ENCODE measurements around the gene GALNT10. TPM values are rescaled to one million over a fixed set of nuclear protein-coding genes. Genes with fewer than 3 reads are reported as not detected.

Gene GALNT10
- polyA plus RNA-seq (2013), result 135 and 140 TPM in 2 replicates

- peak within 1 kb of the TSS; percentile 83 for H2BK12ac ChIP-seq (ENCODE audit: low read length)
- peaks cover 17% of the 10 kb centered on the region for H3K79me1 ChIP-seq (ENCODE audit: low read length)
- H2BK120ac ChIP-seq (ENCODE audit: insufficient read depth, low read length, poor library complexity), result peak within 1 kb of the TSS; percentile 88
- peak within 1 kb of the TSS; percentile 67 for H2AFZ ChIP-seq (ENCODE audit: insufficient read depth, low read length, poor library complexity)
- H3K4ac ChIP-seq (ENCODE audit: low read depth, low read length), result peak within 1 kb of the TSS; percentile 81
- peak within 1 kb of the TSS; percentile 93 for H3K4me3 ChIP-seq (ENCODE audit: low read depth, low read length)
- H3K14ac ChIP-seq (ENCODE audit: low read length), result peak within 1 kb of the TSS; percentile 94
- H3K27me3 ChIP-seq (ENCODE audit: insufficient read depth, low read length), result peaks cover 9% of the 10 kb centered on the region
- peak within 1 kb of the TSS; percentile 44 for H2AK5ac ChIP-seq (ENCODE audit: low read length)
- peak within 1 kb of the TSS; percentile 67 for H4K12ac ChIP-seq (ENCODE audit: low read depth, low read length)
- peak within 1 kb of the TSS; percentile 98 for H4K91ac ChIP-seq (ENCODE audit: low read depth, low read length)
- H3K4me2 ChIP-seq (ENCODE audit: low read length), result peak within 1 kb of the TSS; percentile 68
- H3K23ac ChIP-seq (ENCODE audit: low read length), result no peak within 1 kb of the TSS
- H3K4me1 ChIP-seq (ENCODE audit: control insufficient read depth in 1 of 2, insufficient read depth in 2 of 2, low read length in 2 of 2), result peaks cover 16 to 20% of the 10 kb centered on the region in 2 experiments
- H3K79me2 ChIP-seq (ENCODE audit: control insufficient read depth, insufficient read depth, low read length, poor library complexity), result peaks cover 8% of the 10 kb centered on the region
- no CpG with 5 or more reads among the region's 84 CpGs for WGBS (ENCODE audit: extremely low coverage, insufficient coverage, insufficient read length)
- peak within 1 kb of the TSS; percentile 67 for H3K9ac ChIP-seq (ENCODE audit: low read length)
- peak within 1 kb of the TSS; percentile 84 for H4K8ac ChIP-seq (ENCODE audit: low read depth, low read length)
- H3K18ac ChIP-seq (ENCODE audit: low read length), result peak within 1 kb of the TSS; percentile 93
- peak within 1 kb of the TSS; percentile 86 for H2BK5ac ChIP-seq (ENCODE audit: low read depth, low read length, poor library complexity)
- peak; percentile 48 to 73 for DNase-seq
- H3K27ac ChIP-seq (ENCODE audit: low read depth, low read length), result peak within 1 kb of the TSS; percentile 45
- peaks cover 0 to 3% of the 10 kb centered on the region in 2 experiments for H3K36me3 ChIP-seq (ENCODE audit: control insufficient read depth in 1 of 2, insufficient read depth in 2 of 2, low read length in 2 of 2)
- no peaks in the 10 kb centered on the region for H3K9me3 ChIP-seq (ENCODE audit: insufficient read depth, low read depth, low read length)
Measured at GRCh38 chr5:154190595-154191304, at the start of gene GALNT10. GALNT10 (plus strand) TSS chr5:154190733; CDS start chr5:154190867, 134 bp downstream.

GRCh38 chr5:154141745-154142221 is 48.8 kb upstream of the GALNT10 start:
- Histone ChIP-seq H3K27me3 (ENCODE audit: insufficient read depth, low read length) (no peaks in the 10 kb centered on the region), H3K14ac (ENCODE audit: low read length) (no peak overlapping the region), H3K79me2 (ENCODE audit: control insufficient read depth, insufficient read depth, low read length, poor library complexity) (no peaks in the 10 kb centered on the region), H4K12ac (ENCODE audit: low read depth, low read length) (no peak overlapping the region), H3K36me3 (ENCODE audit: control insufficient read depth in 1 of 2, insufficient read depth in 2 of 2, low read length in 2 of 2) (no peaks in the 10 kb centered on the region), H2BK120ac (ENCODE audit: insufficient read depth, low read length, poor library complexity) (no peak overlapping the region), H3K4ac (ENCODE audit: low read depth, low read length) (no peak overlapping the region), H2AFZ (ENCODE audit: insufficient read depth, low read length, poor library complexity) (no peak overlapping the region), H3K9me3 (ENCODE audit: insufficient read depth, low read depth, low read length) (no peaks in the 10 kb centered on the region), H4K8ac (ENCODE audit: low read depth, low read length) (no peak overlapping the region), H3K4me2 (ENCODE audit: low read length) (no peak overlapping the region), H3K18ac (ENCODE audit: low read length) (no peak overlapping the region), H3K79me1 (ENCODE audit: low read length) (no peaks in the 10 kb centered on the region), H3K4me3 (ENCODE audit: low read depth, low read length) (no peak overlapping the region), H2BK12ac (ENCODE audit: low read length) (no peak overlapping the region), H4K91ac (ENCODE audit: low read depth, low read length) (no peak overlapping the region), H3K23ac (ENCODE audit: low read length) (no peak overlapping the region), H3K4me1 (ENCODE audit: control insufficient read depth in 1 of 2, insufficient read depth in 2 of 2, low read length in 2 of 2) (peaks cover 0 to under 1% of the 10 kb centered on the region in 2 experiments), H3K9ac (ENCODE audit: low read length) (no peak overlapping the region), H2BK5ac (ENCODE audit: low read depth, low read length, poor library complexity) (no peak overlapping the region), H2AK5ac (ENCODE audit: low read length) (no peak overlapping the region), H3K27ac (ENCODE audit: low read depth, low read length) (no peak overlapping the region)
- no CpG with 5 or more reads among the region's 1 CpG for WGBS (ENCODE audit: extremely low coverage, insufficient coverage, insufficient read length)
- no peak for DNase-seq

GRCh38 chr5:154143211-154143641 is 47.3 kb upstream of the GALNT10 start:
- H3K79me2 ChIP-seq (ENCODE audit: control insufficient read depth, insufficient read depth, low read length, poor library complexity), result no peaks in the 10 kb centered on the region
- H3K9ac ChIP-seq (ENCODE audit: low read length), result no peak overlapping the region
- no peak overlapping the region for H2BK5ac ChIP-seq (ENCODE audit: low read depth, low read length, poor library complexity)
- no peak overlapping the region for H2BK120ac ChIP-seq (ENCODE audit: insufficient read depth, low read length, poor library complexity)
- no peak overlapping the region for H3K4me3 ChIP-seq (ENCODE audit: low read depth, low read length)
- no peaks in the 10 kb centered on the region for H3K9me3 ChIP-seq (ENCODE audit: insufficient read depth, low read depth, low read length)
- H3K18ac ChIP-seq (ENCODE audit: low read length), result no peak overlapping the region
- H4K8ac ChIP-seq (ENCODE audit: low read depth, low read length), result no peak overlapping the region
- H3K14ac ChIP-seq (ENCODE audit: low read length), result no peak overlapping the region
- H3K23ac ChIP-seq (ENCODE audit: low read length), result no peak overlapping the region
- DNase-seq, result no peak
- no peak overlapping the region for H2AFZ ChIP-seq (ENCODE audit: insufficient read depth, low read length, poor library complexity)
- H2BK12ac ChIP-seq (ENCODE audit: low read length), result no peak overlapping the region
- H3K4ac ChIP-seq (ENCODE audit: low read depth, low read length), result no peak overlapping the region
- H3K36me3 ChIP-seq (ENCODE audit: control insufficient read depth in 1 of 2, insufficient read depth in 2 of 2, low read length in 2 of 2), result no peaks in the 10 kb centered on the region
- no peak overlapping the region for H4K91ac ChIP-seq (ENCODE audit: low read depth, low read length)
- no peak overlapping the region for H4K12ac ChIP-seq (ENCODE audit: low read depth, low read length)
- no peaks in the 10 kb centered on the region for H3K27me3 ChIP-seq (ENCODE audit: insufficient read depth, low read length)
- H3K4me2 ChIP-seq (ENCODE audit: low read length), result no peak overlapping the region
- no peak overlapping the region for H2AK5ac ChIP-seq (ENCODE audit: low read length)
- no CpG with 5 or more reads among the region's 6 CpGs for WGBS (ENCODE audit: extremely low coverage, insufficient coverage, insufficient read length)
- no peaks in the 10 kb centered on the region for H3K79me1 ChIP-seq (ENCODE audit: low read length)
- H3K27ac ChIP-seq (ENCODE audit: low read depth, low read length), result no peak overlapping the region
- H3K4me1 ChIP-seq (ENCODE audit: control insufficient read depth in 1 of 2, insufficient read depth in 2 of 2, low read length in 2 of 2), result no peaks in the 10 kb centered on the region

- H2AK5ac ChIP-seq (ENCODE audit: low read length), result no peak overlapping the region
- WGBS (ENCODE audit: extremely low coverage, insufficient coverage, insufficient read length), result no CpG with 5 or more reads among the region's 4 CpGs
- H3K36me3 ChIP-seq (ENCODE audit: control insufficient read depth in 1 of 2, insufficient read depth in 2 of 2, low read length in 2 of 2), result no peaks in the 10 kb centered on the region
- no peak overlapping the region for H2BK12ac ChIP-seq (ENCODE audit: low read length)
- no peak overlapping the region for H3K9ac ChIP-seq (ENCODE audit: low read length)
- no peak overlapping the region for H3K18ac ChIP-seq (ENCODE audit: low read length)
- no peak for DNase-seq
- H4K8ac ChIP-seq (ENCODE audit: low read depth, low read length), result no peak overlapping the region
- H3K27me3 ChIP-seq (ENCODE audit: insufficient read depth, low read length), result no peaks in the 10 kb centered on the region
- no peak overlapping the region for H3K14ac ChIP-seq (ENCODE audit: low read length)
- no peak overlapping the region for H2BK5ac ChIP-seq (ENCODE audit: low read depth, low read length, poor library complexity)
- no peak overlapping the region for H3K27ac ChIP-seq (ENCODE audit: low read depth, low read length)
- H3K9me3 ChIP-seq (ENCODE audit: insufficient read depth, low read depth, low read length), result no peaks in the 10 kb centered on the region
- H3K4ac ChIP-seq (ENCODE audit: low read depth, low read length), result no peak overlapping the region
- no peak overlapping the region for H4K91ac ChIP-seq (ENCODE audit: low read depth, low read length)
- no peak overlapping the region for H2BK120ac ChIP-seq (ENCODE audit: insufficient read depth, low read length, poor library complexity)
- no peak overlapping the region for H4K12ac ChIP-seq (ENCODE audit: low read depth, low read length)
- H3K79me2 ChIP-seq (ENCODE audit: control insufficient read depth, insufficient read depth, low read length, poor library complexity), result no peaks in the 10 kb centered on the region
- no peak overlapping the region for H2AFZ ChIP-seq (ENCODE audit: insufficient read depth, low read length, poor library complexity)
- no peaks in the 10 kb centered on the region for H3K4me1 ChIP-seq (ENCODE audit: control insufficient read depth in 1 of 2, insufficient read depth in 2 of 2, low read length in 2 of 2)
- no peak overlapping the region for H3K23ac ChIP-seq (ENCODE audit: low read length)
- H3K79me1 ChIP-seq (ENCODE audit: low read length), result no peaks in the 10 kb centered on the region
- H3K4me3 ChIP-seq (ENCODE audit: low read depth, low read length), result no peak overlapping the region
- H3K4me2 ChIP-seq (ENCODE audit: low read length), result no peak overlapping the region
Measured at GRCh38 chr5:154145268-154145667, 45.3 kb upstream of the GALNT10 start.
